ENCODE results near the gene GALM. TPM values are rescaled to one million over a fixed set of nuclear protein-coding genes. Genes with fewer than 3 reads are reported as not detected.
"Not testable (repeated sequence)": the region's sequence is repeated elsewhere in the genome, so short reads cannot be mapped to it uniquely, and the experiment has no call there.

The GALM gene
- polyA plus RNA-seq, 10 donors = 8.3 to 12.7 (median 11.3) TPM

GRCh38 chr2:38708491-38708890, 42.6 kb downstream of the GALM start:
- DNase-seq = not testable (repeated sequence)

DNA sequence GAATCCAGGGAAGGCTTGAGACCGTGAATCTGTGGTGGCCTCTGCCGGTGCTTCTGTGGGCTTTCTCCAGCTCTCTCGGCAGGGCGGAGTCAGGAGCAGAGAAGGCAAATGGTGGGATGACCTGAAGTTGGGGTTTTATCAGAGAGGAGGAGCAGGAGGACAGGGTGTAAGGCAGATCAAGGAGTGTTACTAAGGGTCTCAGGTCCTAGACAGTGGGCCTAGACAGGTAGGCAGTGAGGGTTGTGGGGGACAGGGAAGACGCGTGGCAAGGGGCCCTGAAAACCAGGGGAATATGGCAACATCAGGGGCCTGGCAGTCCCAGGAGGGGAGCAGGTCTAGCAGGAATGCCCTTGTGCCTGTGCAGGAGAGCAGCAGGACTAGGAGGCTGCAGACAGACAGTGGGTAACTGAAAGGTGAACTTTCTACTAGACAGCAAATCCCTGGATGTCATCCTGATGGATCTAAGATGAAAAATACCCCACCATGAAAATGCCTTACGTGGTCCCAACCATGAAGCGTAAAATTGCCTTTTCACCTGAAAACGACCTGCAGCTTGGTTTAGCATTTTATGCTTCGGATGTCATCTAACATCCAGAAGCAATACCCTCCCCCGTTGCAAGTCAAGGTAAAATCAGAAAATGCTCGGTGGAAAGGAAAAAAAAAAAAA, 43.1 kb downstream of the GALM start:
- no peak for DNase-seq

GRCh38 chr2:38709567-38710194, 43.8 kb downstream of the GALM start:
- DNase-seq = no peak

- no peak for DNase-seq
Observed at GRCh38 chr2:38711558-38711957, 45.6 kb downstream of the GALM start.

DNA sequence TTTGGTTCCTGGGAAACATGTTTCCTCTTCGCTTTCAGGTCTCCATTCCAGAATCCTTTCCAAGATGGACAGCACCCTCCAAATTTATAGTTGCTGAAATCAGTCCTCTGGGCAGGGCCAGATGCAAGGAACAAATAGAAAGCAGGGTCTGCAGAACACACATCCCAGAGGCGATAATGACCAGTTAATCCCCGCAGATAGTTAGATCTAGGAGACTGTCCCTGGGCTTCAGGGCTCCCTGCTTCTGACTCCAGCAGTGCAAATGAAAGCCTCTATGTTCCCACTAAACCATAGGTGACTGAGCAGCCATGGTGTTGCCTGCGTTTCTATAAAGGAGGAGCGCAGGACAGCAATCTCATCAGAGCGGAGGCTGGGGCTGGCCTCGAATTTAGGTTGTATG, 46.5 kb downstream of the GALM start:
- DNase-seq = no peak

DNA sequence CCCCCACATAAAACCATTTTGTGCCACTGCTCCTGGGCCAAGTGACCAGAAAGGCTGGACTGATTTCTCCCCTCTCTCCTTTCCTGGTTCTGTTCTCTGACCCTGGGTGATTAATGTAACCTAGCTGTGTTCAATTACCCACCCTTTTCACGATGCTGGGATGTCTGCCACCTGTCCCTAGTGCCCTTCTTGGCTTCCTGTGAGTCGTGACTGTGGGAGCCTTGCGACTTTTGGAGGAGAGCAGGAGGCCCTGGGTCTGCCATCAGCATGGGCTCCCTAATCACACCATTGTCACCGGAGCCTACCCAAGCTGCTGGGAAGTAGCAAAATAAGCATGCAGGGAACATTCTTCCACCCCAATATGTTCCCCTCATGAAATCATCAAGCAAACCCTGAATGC, 47.0 kb downstream of the GALM start:
- DNase-seq = no peak

GRCh38 chr2:38713338-38713737, 47.4 kb downstream of the GALM start:
- DNase-seq = no peak

DNA sequence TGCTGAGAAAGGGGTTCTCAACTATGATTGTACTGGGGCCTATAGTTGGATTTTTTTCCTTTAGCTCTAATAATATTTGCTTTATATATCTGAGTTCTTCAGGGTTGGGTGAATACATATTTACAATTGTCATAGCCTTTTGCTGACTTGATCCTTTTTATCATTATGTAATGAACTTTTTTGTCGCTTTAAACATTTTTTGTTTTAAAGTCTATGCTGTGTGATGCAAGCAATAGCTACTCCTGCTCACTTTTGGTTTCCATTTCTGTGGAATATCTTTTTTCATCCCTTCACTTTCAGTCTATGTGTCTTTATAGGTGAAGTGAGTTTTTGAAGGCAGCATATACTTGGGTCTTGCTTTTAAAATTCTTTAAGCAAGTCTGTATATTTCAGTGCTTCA, 49.0 kb downstream of the GALM start:
- DNase-seq = not testable (repeated sequence)

- peak in 1 of 3 donors; percentile 58 for DNase-seq
Observed at GRCh38 chr2:38716185-38716584, 50.3 kb downstream of the GALM start.

DNA sequence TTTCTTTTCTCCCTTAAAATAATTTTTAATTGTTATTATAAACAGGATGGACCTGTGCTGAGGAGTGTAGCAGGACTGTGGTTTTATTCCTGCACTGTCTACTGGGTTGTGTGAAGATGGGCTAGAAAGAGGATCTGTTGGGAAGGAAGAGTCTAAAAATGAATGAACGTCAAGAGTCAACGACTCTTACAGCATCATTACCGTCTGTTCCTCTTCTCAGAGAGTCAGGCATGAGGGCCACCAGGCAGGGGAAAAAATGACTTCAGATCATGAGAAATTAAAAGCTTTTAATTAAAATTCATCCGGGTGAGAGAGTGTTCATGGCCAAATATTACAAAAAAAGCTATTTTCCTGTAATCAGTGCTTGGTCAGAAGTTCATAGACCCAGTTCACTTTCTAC, 52.7 kb downstream of the GALM start:
- no peak for DNase-seq

GRCh38 chr2:38719706-38720105, 53.8 kb downstream of the GALM start:
- no peak for DNase-seq

GRCh38 chr2:38720613-38721241, 54.8 kb downstream of the GALM start:
- DNase-seq = peak; percentile 77 to 91 (median 89)

DNA sequence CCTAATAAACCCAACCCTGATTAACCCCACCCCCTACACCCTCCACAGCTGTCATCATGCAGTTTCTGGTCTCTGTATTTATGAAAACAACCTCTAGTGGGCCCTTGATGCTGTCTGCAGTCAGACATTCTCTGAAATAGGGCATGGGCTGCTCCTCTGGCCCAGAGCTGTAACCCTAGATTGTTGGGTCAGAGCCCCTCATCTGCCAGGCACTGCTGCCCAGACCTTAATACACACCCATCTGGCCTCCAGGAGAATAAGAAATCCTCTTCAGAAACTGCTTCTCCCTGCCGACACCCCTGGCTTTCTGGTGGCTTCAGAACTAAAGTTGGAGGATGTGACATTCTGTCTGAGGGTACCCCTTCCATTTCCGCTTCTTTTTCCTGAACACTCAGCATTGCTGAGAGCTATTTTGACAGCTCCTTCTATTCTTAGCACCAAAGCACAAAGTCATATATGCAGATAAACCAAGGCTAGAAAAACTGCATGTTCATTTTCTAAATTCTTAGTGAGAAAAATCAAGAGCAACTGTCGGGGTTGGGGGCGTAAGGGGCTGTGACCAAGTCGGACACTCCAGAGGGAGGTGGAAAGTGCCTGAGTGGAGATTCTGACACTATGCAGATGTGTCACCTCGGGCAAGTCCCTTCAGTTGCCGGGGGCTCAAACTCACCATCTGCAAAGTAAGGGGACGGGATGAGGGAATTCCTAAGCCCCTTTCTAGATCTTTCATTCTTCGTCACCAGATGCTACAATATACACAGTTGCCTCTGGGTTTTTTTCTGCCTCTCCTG, 56.6 kb downstream of the GALM start:
- no peak for DNase-seq

DNA sequence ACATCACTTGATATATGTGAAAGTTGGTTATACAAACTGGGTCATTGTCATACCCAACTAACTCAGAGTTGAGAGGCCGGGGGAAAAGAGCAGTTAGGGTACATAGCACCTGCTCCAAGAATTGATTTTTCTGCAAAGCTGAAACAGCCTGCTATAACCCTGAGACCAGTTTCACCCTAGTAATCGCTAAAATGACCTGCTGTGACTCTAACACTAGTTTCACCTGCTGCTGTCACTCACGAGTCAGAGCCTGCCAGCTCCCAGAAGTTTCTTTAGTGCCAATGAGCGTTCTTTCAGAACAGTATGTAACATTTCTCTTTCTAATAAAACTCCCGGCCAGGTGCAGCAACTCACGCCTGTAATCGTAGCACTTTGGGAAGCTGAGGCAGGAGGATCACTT, 57.3 kb downstream of the GALM start:
- DNase-seq = peak; percentile 42 to 63 (median 59)

GRCh38 chr2:38727661-38728060, 61.7 kb downstream of the GALM start:
- no peak for DNase-seq

DNA sequence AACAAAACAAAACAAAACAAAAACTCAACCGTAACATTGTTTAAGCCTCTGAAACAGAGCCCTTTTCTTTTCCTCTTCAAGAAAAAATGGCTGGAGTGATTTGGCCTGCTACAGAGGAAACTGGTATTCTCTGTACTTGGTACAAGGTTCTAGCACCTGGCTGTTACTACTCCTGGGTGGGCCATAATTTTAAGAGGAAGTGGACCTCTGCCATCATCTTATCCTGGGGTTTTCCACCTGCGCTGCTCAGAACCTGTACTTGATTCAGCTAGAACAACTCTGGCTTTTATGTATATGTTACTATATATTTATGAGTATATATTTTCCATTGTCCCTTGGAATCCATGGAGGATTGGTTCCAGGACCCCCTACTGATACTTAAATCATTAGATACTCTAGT, 62.8 kb downstream of the GALM start:
- no peak for DNase-seq

- DNase-seq = no peak
Observed at GRCh38 chr2:38731090-38731489, 65.2 kb downstream of the GALM start.

GRCh38 chr2:38731684-38732221, 65.8 kb downstream of the GALM start:
- DNase-seq = no peak

- no peak for DNase-seq
Observed at GRCh38 chr2:38733300-38733971, 67.5 kb downstream of the GALM start.

- DNase-seq = no peak
Observed at GRCh38 chr2:38734299-38735058, 68.6 kb downstream of the GALM start.

DNA sequence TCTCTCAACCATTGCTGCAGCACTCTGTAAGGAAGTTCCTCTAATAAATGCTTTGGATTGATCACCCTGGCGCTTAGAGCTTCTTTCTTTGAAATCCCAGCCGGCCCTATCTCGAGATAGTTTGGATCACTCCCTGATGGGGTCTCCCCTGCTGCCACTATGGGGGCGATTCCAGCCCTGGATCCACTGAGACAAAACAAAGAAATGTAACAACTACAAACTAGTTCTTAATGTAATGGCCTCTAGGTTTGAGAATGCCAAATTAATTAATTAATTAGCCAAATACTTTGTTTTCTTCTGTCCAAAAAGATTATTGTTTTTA, 70.0 kb downstream of the GALM start:
- DNase-seq = no peak
